ENCODE data around the gene MRC1.

DNA sequence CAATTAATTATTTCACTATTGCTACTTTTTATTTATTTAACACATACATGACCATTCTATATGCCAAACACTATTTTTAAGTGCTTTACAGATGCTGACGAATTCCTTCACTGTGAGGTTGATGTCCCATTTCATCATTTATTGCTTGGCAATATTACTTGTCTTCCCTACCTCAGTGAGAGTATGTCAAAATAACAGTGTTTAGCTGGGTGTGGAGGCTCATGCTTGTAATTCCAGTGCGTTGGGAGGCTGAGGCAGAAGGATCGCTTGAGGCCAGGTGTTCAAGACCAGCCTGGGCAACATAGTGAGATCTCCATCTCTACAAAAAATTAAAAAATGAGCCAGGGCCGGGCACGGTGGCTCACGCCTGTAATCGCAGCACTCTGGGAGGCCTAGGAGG, 19.8 kb upstream of the MRC1 start:
- TF ChIP-seq, protein P1, sequence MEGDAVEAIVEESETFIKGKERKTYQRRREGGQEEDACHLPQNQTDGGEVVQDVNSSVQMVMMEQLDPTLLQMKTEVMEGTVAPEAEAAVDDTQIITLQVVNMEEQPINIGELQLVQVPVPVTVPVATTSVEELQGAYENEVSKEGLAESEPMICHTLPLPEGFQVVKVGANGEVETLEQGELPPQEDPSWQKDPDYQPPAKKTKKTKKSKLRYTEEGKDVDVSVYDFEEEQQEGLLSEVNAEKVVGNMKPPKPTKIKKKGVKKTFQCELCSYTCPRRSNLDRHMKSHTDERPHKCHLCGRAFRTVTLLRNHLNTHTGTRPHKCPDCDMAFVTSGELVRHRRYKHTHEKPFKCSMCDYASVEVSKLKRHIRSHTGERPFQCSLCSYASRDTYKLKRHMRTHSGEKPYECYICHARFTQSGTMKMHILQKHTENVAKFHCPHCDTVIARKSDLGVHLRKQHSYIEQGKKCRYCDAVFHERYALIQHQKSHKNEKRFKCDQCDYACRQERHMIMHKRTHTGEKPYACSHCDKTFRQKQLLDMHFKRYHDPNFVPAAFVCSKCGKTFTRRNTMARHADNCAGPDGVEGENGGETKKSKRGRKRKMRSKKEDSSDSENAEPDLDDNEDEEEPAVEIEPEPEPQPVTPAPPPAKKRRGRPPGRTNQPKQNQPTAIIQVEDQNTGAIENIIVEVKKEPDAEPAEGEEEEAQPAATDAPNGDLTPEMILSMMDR (IDR thresholded peaks at IDR 0.05): no peak
- TF ChIP-seq POLR2A (IDR thresholded peaks at IDR 0.05): no peak

All from uterus (tissue), 2 donors.